Fibroblast of villous mesenchyme (primary cell): ENCODE results near the gene SNX8. TPM values are rescaled to one million over a fixed set of nuclear protein-coding genes. Genes with fewer than 3 reads are reported as not detected.
A peak's percentile ranks its signal among the peaks of the same experiment; 100 is the strongest.

Experiments used
- DNase-seq: peaks from one replicate; pipeline ENCODE4 v3.0.0-alpha.2; 2010; ENCODE audit warnings: low read depth
- H3K4me3 ChIP-seq: 2 replicates; pipeline ENCODE4 v1.5.1; 2011; ENCODE audit warnings: low read depth, mild to moderate bottlenecking, low read length
- total RNA-seq: library from RNA; depleted of rRNA; stranded (reverse); fragments of >200 nt; gene quantifications from 2 replicates; pipeline ENCODE4 v1.2.3, GENCODE V29; 2012
- TF ChIP-seq, protein P1 (sequence below): IDR thresholded peaks from 2 replicates; pipeline ENCODE4 v1.5.1; 2012; ENCODE audit warnings: low read depth, mild to moderate bottlenecking, low read length; ENCODE audit not compliant: insufficient read depth

SNX8 gene
- total RNA-seq, 1 donor, result 17.7 TPM

DNA sequence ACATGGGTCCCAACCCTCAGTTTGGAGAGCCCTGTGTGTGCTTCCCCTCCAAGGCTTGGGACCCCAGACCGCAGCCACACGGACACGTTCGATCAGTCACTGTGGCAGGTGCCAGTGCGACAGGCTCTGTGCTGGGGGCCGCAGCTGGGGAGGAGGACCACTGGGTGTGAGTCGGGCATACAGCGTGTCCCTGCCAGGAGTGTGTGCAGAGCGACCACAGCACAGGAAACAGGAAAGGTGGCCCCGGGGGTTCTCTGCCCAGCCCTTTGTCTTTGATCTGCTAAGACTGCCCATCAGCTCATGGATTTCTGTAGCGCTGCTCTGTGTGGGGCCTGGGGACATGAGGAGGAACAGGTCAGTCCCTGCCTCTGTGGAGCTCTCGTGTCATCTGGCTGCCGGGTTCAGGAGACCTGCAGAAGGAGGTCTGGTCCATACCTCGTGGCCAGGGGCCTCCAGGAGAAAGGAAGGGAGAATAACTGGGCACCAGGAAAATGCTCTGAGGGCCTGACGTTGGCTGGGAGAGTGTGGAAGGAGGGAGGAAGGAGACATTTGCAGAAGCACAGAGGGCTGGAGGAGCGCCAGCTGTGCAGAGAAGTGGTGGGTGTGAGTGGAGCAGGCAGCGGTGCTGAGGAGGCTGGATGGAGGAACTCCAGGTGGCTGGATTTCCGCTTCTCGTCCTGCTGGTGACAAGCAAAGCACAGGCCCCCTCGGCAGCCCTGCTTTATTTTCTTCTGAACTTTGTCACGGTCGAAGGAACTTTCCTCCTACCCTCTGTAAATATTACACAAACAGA is 68.2 kb downstream of the SNX8 start:
- TF ChIP-seq, protein P1, sequence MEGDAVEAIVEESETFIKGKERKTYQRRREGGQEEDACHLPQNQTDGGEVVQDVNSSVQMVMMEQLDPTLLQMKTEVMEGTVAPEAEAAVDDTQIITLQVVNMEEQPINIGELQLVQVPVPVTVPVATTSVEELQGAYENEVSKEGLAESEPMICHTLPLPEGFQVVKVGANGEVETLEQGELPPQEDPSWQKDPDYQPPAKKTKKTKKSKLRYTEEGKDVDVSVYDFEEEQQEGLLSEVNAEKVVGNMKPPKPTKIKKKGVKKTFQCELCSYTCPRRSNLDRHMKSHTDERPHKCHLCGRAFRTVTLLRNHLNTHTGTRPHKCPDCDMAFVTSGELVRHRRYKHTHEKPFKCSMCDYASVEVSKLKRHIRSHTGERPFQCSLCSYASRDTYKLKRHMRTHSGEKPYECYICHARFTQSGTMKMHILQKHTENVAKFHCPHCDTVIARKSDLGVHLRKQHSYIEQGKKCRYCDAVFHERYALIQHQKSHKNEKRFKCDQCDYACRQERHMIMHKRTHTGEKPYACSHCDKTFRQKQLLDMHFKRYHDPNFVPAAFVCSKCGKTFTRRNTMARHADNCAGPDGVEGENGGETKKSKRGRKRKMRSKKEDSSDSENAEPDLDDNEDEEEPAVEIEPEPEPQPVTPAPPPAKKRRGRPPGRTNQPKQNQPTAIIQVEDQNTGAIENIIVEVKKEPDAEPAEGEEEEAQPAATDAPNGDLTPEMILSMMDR, result no peak
- no peak overlapping the region for H3K4me3 ChIP-seq
- no peak for DNase-seq

- TF ChIP-seq, protein P1, result no peak
- no peak overlapping the region for H3K4me3 ChIP-seq
- no peak for DNase-seq
These were observed 69.7 kb downstream of the SNX8 start for GRCh38 chr7:2244404-2244995.

DNA sequence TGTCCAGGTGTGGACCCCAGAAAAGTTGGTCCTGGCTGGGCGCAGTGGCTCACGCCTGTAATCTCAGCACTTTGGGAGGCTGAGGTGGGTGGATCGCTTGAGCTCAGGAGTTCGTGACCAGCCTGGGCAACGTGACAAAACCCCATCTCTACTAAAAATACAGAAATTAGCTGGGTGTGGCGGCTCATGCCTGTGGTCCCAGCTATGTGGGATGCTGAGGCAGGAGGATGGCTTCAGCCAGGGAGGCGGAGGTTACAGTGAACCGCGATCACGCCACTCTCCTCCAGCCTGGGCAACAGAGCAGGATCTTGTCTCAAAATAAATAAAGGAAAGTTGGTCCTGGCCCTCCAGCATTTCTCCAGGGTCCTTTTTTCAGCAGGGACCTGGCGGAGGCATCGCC is 70.8 kb downstream of the SNX8 start:
- TF ChIP-seq, protein P1, result no peak
- H3K4me3 ChIP-seq, result no peak overlapping the region

DNA sequence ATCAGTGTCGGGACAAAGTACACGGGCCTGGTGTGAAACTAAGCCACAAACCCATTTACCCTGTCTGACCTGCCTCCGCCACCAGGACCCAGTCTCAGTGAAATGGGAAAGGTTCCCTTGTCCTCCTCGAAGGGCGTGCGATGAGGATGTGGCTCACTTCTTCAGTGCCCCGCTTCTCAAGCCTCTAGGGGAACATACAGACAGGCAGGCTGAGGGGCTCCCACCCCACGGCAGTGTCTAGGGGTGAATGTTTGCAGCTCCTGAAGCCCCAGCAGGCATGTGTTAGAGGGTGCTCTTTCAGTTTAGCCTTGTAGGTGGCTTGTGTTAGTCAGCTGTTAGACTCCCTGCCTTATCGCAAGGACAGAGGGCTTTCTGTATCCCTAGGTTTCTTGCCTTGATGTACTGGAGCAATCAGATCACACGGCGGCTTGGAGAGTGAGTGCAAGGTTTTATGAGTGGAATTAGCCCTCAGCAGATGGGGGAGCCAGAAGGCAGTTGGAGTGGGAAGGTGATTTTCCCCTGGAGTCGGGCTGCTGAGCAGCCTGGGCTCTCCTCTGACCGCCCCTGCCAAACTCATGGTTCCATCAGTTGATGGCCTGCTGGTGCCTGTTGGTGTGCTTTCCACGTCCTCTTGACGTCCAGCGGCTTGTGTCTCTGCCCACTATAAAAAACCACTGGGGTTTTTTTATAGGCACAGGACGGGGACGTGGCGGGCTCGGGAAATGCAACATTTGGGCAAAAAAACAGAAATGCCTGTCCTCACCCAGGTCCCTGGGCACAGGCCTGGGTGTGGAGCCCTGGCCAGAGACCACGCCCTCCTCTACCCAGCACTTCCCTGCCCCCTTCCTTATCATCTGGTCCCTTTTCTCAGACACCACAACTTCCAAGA is 71.5 kb downstream of the SNX8 start:
- peak; percentile 37 for DNase-seq
- H3K4me3 ChIP-seq, result peak overlapping the region; percentile 87
- TF ChIP-seq, protein P1, result no peak

More for the DNA sequence above, 70.8 kb downstream of the SNX8 start:
- DNase-seq, result no peak

GRCh38 chr7:2241580-2242540 is 72.4 kb downstream of the SNX8 start, which contains the start of the genes MRM2 and NUDT1:
Gene MRM2, minus strand, starts transcription at chr7:2242205. Its CDS starts 36 bp downstream, at chr7:2242169.
Gene NUDT1, plus strand, starts transcription at chr7:2242226. Its CDS starts 2,349 bp downstream, at chr7:2244575.
- TF ChIP-seq, protein P1, result no peak
- H3K4me3 ChIP-seq, result peak within 1 kb of the TSS; percentile 87

More at GRCh38 chr7:2241580-2242540, 72.4 kb downstream of the SNX8 start, which contains the start of the genes MRM2 and NUDT1:
- peak; percentile 70 for DNase-seq
